ENCODE data around the gene KLHL24.
"Not testable (repeated sequence)": the region's sequence is repeated elsewhere in the genome, so short reads cannot be mapped to it uniquely, and the experiment has no call there.

KLHL24 gene

GRCh38 chr3:183635107-183635430 lies 354 bp upstream of the KLHL24 start:
- DNase-seq = no peak

GRCh38 chr3:183636221-183637105 lies 1.0 kb downstream of the KLHL24 start:
- DNase-seq = peak; percentile 94 to 97 (median 97)

- no peak for DNase-seq
Observed at GRCh38 chr3:183637106-183637486, 1.7 kb downstream of the KLHL24 start.

- DNase-seq = not testable (repeated sequence)
Observed at GRCh38 chr3:183637633-183638032, 2.2 kb downstream of the KLHL24 start.

GRCh38 chr3:183638101-183638852 lies 2.9 kb downstream of the KLHL24 start:
- peak in 2 of 4 experiments; percentile 44 to 66 for DNase-seq

GRCh38 chr3:183640635-183641034 lies 5.2 kb downstream of the KLHL24 start:
- not testable (repeated sequence) for DNase-seq

- DNase-seq = no peak
Observed at GRCh38 chr3:183641882-183642281, 6.5 kb downstream of the KLHL24 start.

GRCh38 chr3:183644244-183644643 lies 8.8 kb downstream of the KLHL24 start:
- DNase-seq = no peak

- no peak for DNase-seq
Observed at GRCh38 chr3:183645254-183645653, 9.8 kb downstream of the KLHL24 start.

GRCh38 chr3:183650554-183650953 lies 15.1 kb downstream of the KLHL24 start:
- no peak for DNase-seq

GRCh38 chr3:183653209-183654064 lies 18.0 kb downstream of the KLHL24 start:
- peak in 3 of 4 experiments; percentile 4 to 22 (median 15) for DNase-seq

GRCh38 chr3:183654727-183655126 lies 19.3 kb downstream of the KLHL24 start:
- no peak for DNase-seq

- no peak for DNase-seq
Observed at GRCh38 chr3:183662099-183662498, 26.7 kb downstream of the KLHL24 start.

- no peak for DNase-seq
Observed at GRCh38 chr3:183664913-183665381, 29.5 kb downstream of the KLHL24 start.

GRCh38 chr3:183680061-183680460 lies 44.6 kb downstream of the KLHL24 start:
- no peak for DNase-seq

GRCh38 chr3:183687705-183688104 lies 52.3 kb downstream of the KLHL24 start:
- no peak for DNase-seq

GRCh38 chr3:183688874-183689273 lies 53.5 kb downstream of the KLHL24 start:
- DNase-seq = no peak

GRCh38 chr3:183689621-183690020 lies 54.2 kb downstream of the KLHL24 start:
- not testable (repeated sequence) for DNase-seq

GRCh38 chr3:183690402-183690995 lies 55.1 kb downstream of the KLHL24 start:
- no peak for DNase-seq

GRCh38 chr3:183692436-183692835 lies 57.0 kb downstream of the KLHL24 start:
- DNase-seq = no peak

GRCh38 chr3:183695569-183696364 lies 60.3 kb downstream of the KLHL24 start:
- DNase-seq = no peak

All from suppressor macrophage (primary cell).